GM06990 (cell line): ENCODE results near the gene PPP1R15A.
"Not testable (repeated sequence)": the region's sequence is repeated elsewhere in the genome, so short reads cannot be mapped to it uniquely, and the experiment has no call there.

Experiments used
- DNase-seq: peaks from one replicate; pipeline ENCODE4 v3.0.0-alpha.2; 2011; ENCODE audit not compliant: insufficient read length; ENCODE audit errors: extremely low read depth
- H3K27me3 ChIP-seq: replicated peaks from 2 replicates; pipeline ENCODE4 v1.6.0; 2011; ENCODE audit warnings: low read length; ENCODE audit not compliant: control insufficient read depth, insufficient read depth
- H3K36me3 ChIP-seq: 2 replicates; pipeline ENCODE4 v1.5.1; 2011; ENCODE audit warnings: low read length; ENCODE audit not compliant: control insufficient read depth, insufficient read depth
- H3K4me3 ChIP-seq: replicated peaks from 2 replicates; pipeline ENCODE4 v1.5.1; 2011; ENCODE audit warnings: low read depth, mild to moderate bottlenecking, control low read depth, low read length
- TF ChIP-seq, protein P1 (sequence below): IDR thresholded peaks from 2 replicates; pipeline ENCODE4 v1.5.1; 2011; ENCODE audit warnings: low read length, control low read depth, mild to moderate bottlenecking, inconsistent platforms; ENCODE audit not compliant: insufficient read depth, poor library complexity, severe bottlenecking

The PPP1R15A gene

GRCh38 chr19:48868114-48868886, 3.9 kb upstream of the PPP1R15A start, which contains the start of gene PLEKHA4:
Gene PLEKHA4, minus strand, starts transcription at chr19:48868617. Its CDS starts 997 bp downstream, at chr19:48867620.
- Histone ChIP-seq H3K4me3 (no peak within 1 kb of the TSS), H3K27me3 (no peaks in the 10 kb centered on the region), H3K36me3 (no peaks in the 10 kb centered on the region)
- DNase-seq, result no peak
- TF ChIP-seq, protein P1, sequence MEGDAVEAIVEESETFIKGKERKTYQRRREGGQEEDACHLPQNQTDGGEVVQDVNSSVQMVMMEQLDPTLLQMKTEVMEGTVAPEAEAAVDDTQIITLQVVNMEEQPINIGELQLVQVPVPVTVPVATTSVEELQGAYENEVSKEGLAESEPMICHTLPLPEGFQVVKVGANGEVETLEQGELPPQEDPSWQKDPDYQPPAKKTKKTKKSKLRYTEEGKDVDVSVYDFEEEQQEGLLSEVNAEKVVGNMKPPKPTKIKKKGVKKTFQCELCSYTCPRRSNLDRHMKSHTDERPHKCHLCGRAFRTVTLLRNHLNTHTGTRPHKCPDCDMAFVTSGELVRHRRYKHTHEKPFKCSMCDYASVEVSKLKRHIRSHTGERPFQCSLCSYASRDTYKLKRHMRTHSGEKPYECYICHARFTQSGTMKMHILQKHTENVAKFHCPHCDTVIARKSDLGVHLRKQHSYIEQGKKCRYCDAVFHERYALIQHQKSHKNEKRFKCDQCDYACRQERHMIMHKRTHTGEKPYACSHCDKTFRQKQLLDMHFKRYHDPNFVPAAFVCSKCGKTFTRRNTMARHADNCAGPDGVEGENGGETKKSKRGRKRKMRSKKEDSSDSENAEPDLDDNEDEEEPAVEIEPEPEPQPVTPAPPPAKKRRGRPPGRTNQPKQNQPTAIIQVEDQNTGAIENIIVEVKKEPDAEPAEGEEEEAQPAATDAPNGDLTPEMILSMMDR, result no peak

GRCh38 chr19:48870048-48870447, 2.2 kb upstream of the PPP1R15A start:
- no peak overlapping the region for H3K4me3 ChIP-seq
- no peaks in the 10 kb centered on the region for H3K27me3 ChIP-seq
- peaks cover 13% of the 10 kb centered on the region for H3K36me3 ChIP-seq
- TF ChIP-seq, protein P1, result no peak
- no peak for DNase-seq

DNA sequence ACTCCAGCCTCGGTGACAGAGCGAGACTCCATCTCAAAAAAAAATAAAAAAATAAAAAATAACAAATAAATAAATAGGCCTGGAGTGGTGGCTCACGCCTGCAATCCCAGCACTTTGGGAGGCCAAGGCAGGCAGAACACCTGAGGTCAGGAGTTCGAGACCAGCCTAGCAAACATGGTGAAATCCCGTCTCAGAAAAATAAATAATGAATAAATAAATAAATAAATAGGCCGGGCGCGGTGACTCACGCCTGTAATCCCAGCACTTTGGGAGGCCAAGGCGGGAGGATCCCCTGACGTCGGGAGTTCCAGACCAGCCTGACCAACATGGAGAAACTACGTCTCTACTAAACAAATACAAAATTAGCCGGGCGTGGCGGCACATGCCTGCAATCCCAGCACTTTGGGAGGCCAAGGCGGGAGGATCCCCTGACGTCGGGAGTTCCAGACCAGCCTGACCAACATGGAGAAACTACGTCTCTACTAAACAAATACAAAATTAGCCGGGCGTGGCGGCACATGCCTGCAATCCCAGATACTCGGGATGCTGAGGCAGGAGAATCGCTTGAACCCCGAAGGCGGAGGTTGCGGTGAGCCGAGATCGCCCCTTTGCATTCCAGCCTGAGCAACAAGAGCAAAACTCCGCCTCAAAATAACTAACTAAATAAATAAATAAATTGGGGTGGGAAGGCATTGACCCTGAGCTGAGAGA, 595 bp upstream of the PPP1R15A start:
- DNase-seq, H3K27me3 ChIP-seq, H3K4me3 ChIP-seq: not testable (repeated sequence)
- peaks cover 16% of the 10 kb centered on the region for H3K36me3 ChIP-seq

DNA sequence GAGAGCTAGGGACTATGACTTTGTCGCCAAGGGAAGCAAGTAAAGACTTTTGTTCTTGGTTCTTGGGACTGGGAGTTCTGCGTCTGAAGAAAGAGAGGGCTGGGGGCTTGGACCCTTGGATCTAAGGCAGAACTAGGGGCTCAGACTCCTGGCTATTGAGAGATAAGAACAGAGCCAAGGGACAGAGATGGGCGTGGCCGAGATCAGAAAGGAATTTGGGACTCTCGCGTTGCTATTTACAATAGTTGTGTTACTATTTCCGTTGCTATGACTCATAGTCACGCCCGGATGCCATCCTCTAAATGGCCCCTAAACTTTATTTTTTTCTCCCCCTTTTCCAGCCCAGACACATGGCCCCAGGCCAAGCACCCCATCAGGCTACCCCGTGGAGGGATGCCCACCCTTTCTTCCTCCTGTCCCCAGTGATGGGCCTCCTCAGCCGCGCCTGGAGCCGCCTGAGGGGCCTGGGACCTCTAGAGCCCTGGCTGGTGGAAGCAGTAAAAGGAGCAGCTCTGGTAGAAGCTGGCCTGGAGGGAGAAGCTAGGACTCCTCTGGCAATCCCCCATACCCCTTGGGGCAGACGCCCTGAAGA, 759 bp downstream of the PPP1R15A start:
- Histone ChIP-seq H3K36me3 (peaks cover 16% of the 10 kb centered on the region), H3K27me3 (no peaks in the 10 kb centered on the region), H3K4me3 (peak overlapping the region; percentile 87)
- TF ChIP-seq, protein P1, result no peak
- DNase-seq, result peak; percentile 61

DNA sequence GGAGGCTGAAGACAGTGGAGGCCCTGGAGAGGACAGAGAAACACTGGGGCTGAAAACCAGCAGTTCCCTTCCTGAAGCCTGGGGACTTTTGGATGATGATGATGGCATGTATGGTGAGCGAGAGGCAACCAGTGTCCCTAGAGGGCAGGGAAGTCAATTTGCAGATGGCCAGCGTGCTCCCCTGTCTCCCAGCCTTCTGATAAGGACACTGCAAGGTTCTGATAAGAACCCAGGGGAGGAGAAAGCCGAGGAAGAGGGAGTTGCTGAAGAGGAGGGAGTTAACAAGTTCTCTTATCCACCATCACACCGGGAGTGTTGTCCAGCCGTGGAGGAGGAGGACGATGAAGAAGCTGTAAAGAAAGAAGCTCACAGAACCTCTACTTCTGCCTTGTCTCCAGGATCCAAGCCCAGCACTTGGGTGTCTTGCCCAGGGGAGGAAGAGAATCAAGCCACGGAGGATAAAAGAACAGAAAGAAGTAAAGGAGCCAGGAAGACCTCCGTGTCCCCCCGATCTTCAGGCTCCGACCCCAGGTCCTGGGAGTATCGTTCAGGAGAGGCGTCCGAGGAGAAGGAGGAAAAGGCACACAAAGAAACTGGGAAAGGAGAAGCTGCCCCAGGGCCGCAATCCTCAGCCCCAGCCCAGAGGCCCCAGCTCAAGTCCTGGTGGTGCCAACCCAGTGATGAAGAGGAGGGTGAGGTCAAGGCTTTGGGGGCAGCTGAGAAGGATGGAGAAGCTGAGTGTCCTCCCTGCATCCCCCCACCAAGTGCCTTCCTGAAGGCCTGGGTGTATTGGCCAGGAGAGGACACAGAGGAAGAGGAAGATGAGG, 1.5 kb downstream of the PPP1R15A start:
- Histone ChIP-seq H3K4me3 (peak overlapping the region; percentile 87), H3K27me3 (no peaks in the 10 kb centered on the region), H3K36me3 (peaks cover 16% of the 10 kb centered on the region)
- TF ChIP-seq, protein P1, result no peak
- DNase-seq, result no peak
